ENCODE measurements around the gene TUBA4A. TPM values are rescaled to one million over a fixed set of nuclear protein-coding genes. Genes with fewer than 3 reads are reported as not detected.
"Not testable (repeated sequence)": the region's sequence is repeated elsewhere in the genome, so short reads cannot be mapped to it uniquely, and the experiment has no call there.

The TUBA4A gene
- polyA plus RNA-seq, 1 experiment, result 23.0 TPM

GRCh38 chr2:219261024-219261855 is 7.5 kb upstream of the TUBA4A start:
- H3K36me3 ChIP-seq (ENCODE audit: control insufficient read depth, insufficient read depth, low read length), result no peaks in the 10 kb centered on the region
- H3K27me3 ChIP-seq (ENCODE audit: control insufficient read depth, insufficient read depth, low read length), result peaks cover 9% of the 10 kb centered on the region
- CTCF ChIA-PET, result interaction anchor here (1.1 to 3.9 kb wide), 4 partner anchors 9 to 34 kb away, joined by 3 to 33 read pairs (median 6); partner anchors contain the start of gene DNAJB2
- no peak for TF ChIP-seq CTCF (IDR thresholded peaks at IDR 0.05; ENCODE audit: insufficient read depth, low read depth, low read length)
- no peak for DNase-seq (ENCODE audit: low read depth)
- H3K4me3 ChIP-seq (ENCODE audit: low read depth, low read length), result no peak overlapping the region
- POLR2A ChIA-PET, result no interaction called here

DNA sequence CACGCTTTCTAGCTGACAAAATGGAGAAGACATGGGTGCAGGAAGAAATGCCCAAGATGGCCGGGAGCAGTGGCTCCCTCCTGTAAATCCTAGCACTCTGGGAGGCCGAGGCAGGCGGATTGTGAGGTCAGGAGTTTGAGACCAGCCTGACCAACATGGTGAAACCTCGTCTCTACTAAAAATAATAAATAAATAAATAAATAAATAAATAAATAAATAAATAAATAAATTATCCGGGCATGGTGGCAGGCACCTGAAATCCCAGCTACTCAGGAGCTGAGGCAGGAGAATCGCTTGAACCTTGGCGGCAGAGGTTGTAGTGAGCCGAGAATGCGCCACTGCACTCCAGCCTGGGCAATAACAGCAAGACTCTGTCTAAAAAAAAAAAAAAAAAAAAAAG is 5.2 kb upstream of the TUBA4A start:
- DNase-seq (ENCODE audit: low read depth); H3K4me3 ChIP-seq (ENCODE audit: low read depth, low read length); H3K36me3 ChIP-seq (ENCODE audit: control insufficient read depth, insufficient read depth, low read length); POLR2A ChIA-PET: not testable (repeated sequence)
- peaks cover 12% of the 10 kb centered on the region for H3K27me3 ChIP-seq (ENCODE audit: control insufficient read depth, insufficient read depth, low read length)
- CTCF ChIA-PET, result interaction anchor here (0.8 to 3.6 kb wide), 3 partner anchors 9 to 36 kb away, joined by 3 to 16 read pairs (median 4); no protein-coding TSS in a partner anchor

- CTCF ChIA-PET, result interaction anchor here (1.3 to 9.5 kb wide), 3 partner anchors 23 to 83 kb away, joined by 3 to 61 read pairs (median 24); partner anchors contain the start of gene DNAJB2
- H3K4me3 ChIP-seq (ENCODE audit: low read depth, low read length), result peak overlapping the region; percentile 52
- POLR2A ChIA-PET, result no interaction called here
- H3K27me3 ChIP-seq (ENCODE audit: control insufficient read depth, insufficient read depth, low read length), result peaks cover 6% of the 10 kb centered on the region
- 0 out of 2 replicates have a peak, but pooled peaks have one; percentile 1 for TF ChIP-seq CTCF (IDR thresholded peaks at IDR 0.05; ENCODE audit: insufficient read depth, low read depth, low read length)
- no peaks in the 10 kb centered on the region for H3K36me3 ChIP-seq (ENCODE audit: control insufficient read depth, insufficient read depth, low read length)
- DNase-seq (ENCODE audit: low read depth), result no peak
Measured at GRCh38 chr2:219254590-219255201, 978 bp upstream of the TUBA4A start.

GRCh38 chr2:219252900-219253752 is 592 bp downstream of the TUBA4A start, which contains the start of gene TUBA4B:
Gene TUBA4B (plus strand): TSS chr2:219253243. CDS start chr2:219253408, 165 bp downstream.
- DNase-seq (ENCODE audit: low read depth), result no peak
- H3K4me3 ChIP-seq (ENCODE audit: low read depth, low read length), result peak within 1 kb of the TSS; percentile 52
- ChIA-PET POLR2A (interaction anchor here (0.6 kb wide), 3 partner anchors 24 to 165 kb away, joined by 4 to 7 read pairs (median 5); partner anchors contain the start of gene DES), CTCF (interaction anchor here (0.6 to 9.5 kb wide), 8 partner anchors 9 to 511 kb away, joined by 3 to 61 read pairs (median 4); partner anchors contain the start of genes ANKZF1 and DNAJB2)
- peaks cover 3% of the 10 kb centered on the region for H3K27me3 ChIP-seq (ENCODE audit: control insufficient read depth, insufficient read depth, low read length)
- peaks cover 3% of the 10 kb centered on the region for H3K36me3 ChIP-seq (ENCODE audit: control insufficient read depth, insufficient read depth, low read length)
- no peak for TF ChIP-seq CTCF (IDR thresholded peaks at IDR 0.05; ENCODE audit: insufficient read depth, low read depth, low read length)

DNA sequence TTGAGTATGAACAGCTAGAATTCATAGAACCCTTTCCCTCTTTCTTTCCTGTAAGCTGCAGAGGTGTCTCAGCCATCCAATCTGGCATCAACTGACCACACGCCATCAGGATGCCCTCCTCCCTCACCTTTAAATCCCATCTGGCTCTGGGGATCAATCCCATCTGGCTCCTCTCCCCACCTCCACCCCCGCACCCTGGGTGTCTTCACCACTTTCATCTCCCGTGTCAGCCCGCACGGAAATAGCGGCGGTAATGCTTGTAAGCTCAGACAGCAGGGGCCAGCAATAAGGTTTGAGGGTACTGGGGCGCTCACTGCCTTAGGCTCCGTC is 1.2 kb downstream of the TUBA4A start:
- CTCF ChIA-PET, result interaction anchor here (0.6 to 9.5 kb wide), 7 partner anchors 9 to 511 kb away, joined by 3 to 61 read pairs (median 5); partner anchors contain the start of genes ANKZF1 and DNAJB2
- DNase-seq (ENCODE audit: low read depth), result no peak
- POLR2A ChIA-PET, result interaction anchor here (0.6 kb wide), 2 partner anchors 25 to 47 kb away, joined by 5 to 7 read pairs; no protein-coding TSS in a partner anchor
- TF ChIP-seq CTCF (IDR thresholded peaks at IDR 0.05; ENCODE audit: insufficient read depth, low read depth, low read length), result no peak
- Histone ChIP-seq H3K36me3 (ENCODE audit: control insufficient read depth, insufficient read depth, low read length) (peaks cover 9% of the 10 kb centered on the region), H3K4me3 (ENCODE audit: low read depth, low read length) (peak overlapping the region; percentile 52), H3K27me3 (ENCODE audit: control insufficient read depth, insufficient read depth, low read length) (peaks cover 3% of the 10 kb centered on the region)
